Neuronal stem cell (in vitro differentiated cells): ENCODE measurements around the gene ARF1.
A peak's percentile ranks its signal among the peaks of the same experiment; 100 is the strongest.

Source experiments
- DNase-seq: peaks from one replicate; pipeline ENCODE4 v3.0.0-alpha.2; 2013; ENCODE audit warnings: low spot score
- H2AFZ ChIP-seq: one replicate; pipeline ENCODE4 v1.6.1; 2013; ENCODE audit warnings: mild to moderate bottlenecking, low read length, inconsistent platforms
- H2AK5ac ChIP-seq: 2 replicates; pipeline ENCODE4 v1.6.1; 2013; ENCODE audit warnings: low read depth, mild to moderate bottlenecking, inconsistent platforms, low read length, moderate library complexity, mixed read lengths
- H2BK120ac ChIP-seq: 2 replicates; pipeline ENCODE4 v1.6.1; 2013; ENCODE audit warnings: low read depth, mild to moderate bottlenecking, inconsistent platforms, low read length, moderate library complexity, mixed read lengths
- H2BK12ac ChIP-seq: one replicate; pipeline ENCODE4 v1.6.1; 2013; ENCODE audit warnings: low read length, inconsistent platforms
- H2BK15ac ChIP-seq: 2 replicates; pipeline ENCODE4 v1.6.1; 2013; ENCODE audit warnings: mild to moderate bottlenecking, low read length, inconsistent platforms, mixed read lengths
- H2BK5ac ChIP-seq: one replicate; pipeline ENCODE4 v1.6.1; 2013; ENCODE audit warnings: inconsistent platforms, mild to moderate bottlenecking, low read length, moderate library complexity
- H3K14ac ChIP-seq: one replicate; pipeline ENCODE4 v1.6.1; 2013; ENCODE audit warnings: low read length, inconsistent platforms
- H3K18ac ChIP-seq: 2 replicates; pipeline ENCODE4 v1.6.1; 2013; ENCODE audit warnings: low read length, inconsistent platforms
- H3K23ac ChIP-seq: 2 replicates; pipeline ENCODE4 v1.6.1; 2013; ENCODE audit warnings: low read depth, mild to moderate bottlenecking, mixed read lengths, low read length, inconsistent platforms; ENCODE audit not compliant: poor library complexity
- H3K27ac ChIP-seq: replicated peaks from 3 replicates; pipeline ENCODE4 v1.5.1; 2013; ENCODE audit warnings: low read length, inconsistent platforms
- H3K27me3 ChIP-seq, 3 experiments: 2 replicates each; pipeline ENCODE4 v1.6.1; 2013; ENCODE audit warnings: low read length in 3 of 3, mild to moderate bottlenecking in 2 of 3, inconsistent platforms in 1 of 3, low read depth in 1 of 3, mixed read lengths in 1 of 3, moderate library complexity in 1 of 3; ENCODE audit not compliant: control insufficient read depth in 3 of 3, insufficient read depth in 3 of 3
- H3K36me3 ChIP-seq, 2 donors: replicated peaks in 1 of 2; 2 replicates each; pipeline ENCODE4 v1.6.1; 2013; ENCODE audit warnings: low read length in 2 of 2; ENCODE audit not compliant: control insufficient read depth in 2 of 2, insufficient read depth in 2 of 2
- H3K4ac ChIP-seq: 2 replicates; pipeline ENCODE4 v1.6.1; 2013; ENCODE audit warnings: inconsistent platforms, mild to moderate bottlenecking, low read length, moderate library complexity
- H3K4me1 ChIP-seq, 2 donors: 1 replicate in 1 of 2; 2 replicates in 1 of 2; pipeline ENCODE4 v1.6.1; 2013; ENCODE audit warnings: low read length in 2 of 2, low read depth in 1 of 2; ENCODE audit not compliant: control insufficient read depth in 2 of 2, insufficient read depth in 1 of 2
- H3K4me2 ChIP-seq: one replicate; pipeline ENCODE4 v1.6.1; 2013; ENCODE audit warnings: mild to moderate bottlenecking, low read length, inconsistent platforms; ENCODE audit not compliant: insufficient read depth, poor library complexity, severe bottlenecking
- H3K4me3 ChIP-seq, 2 donors: 2 replicates each; pipeline ENCODE4 v1.5.1; 2013; ENCODE audit warnings: low read length in 2 of 2, mild to moderate bottlenecking in 2 of 2, inconsistent platforms in 1 of 2, moderate library complexity in 1 of 2
- H3K79me1 ChIP-seq: one replicate; pipeline ENCODE4 v1.6.1; 2013; ENCODE audit warnings: low read depth, mild to moderate bottlenecking, inconsistent platforms, low read length, moderate library complexity
- H3K9ac ChIP-seq: one replicate; pipeline ENCODE4 v1.6.1; 2013; ENCODE audit warnings: mild to moderate bottlenecking, low read depth, low read length, inconsistent platforms; ENCODE audit not compliant: poor library complexity
- H3K9me3 ChIP-seq, 2 donors: replicated peaks in 1 of 2; 2 replicates each; pipeline versions ENCODE3 to v1.6.1; 2013; ENCODE audit warnings: low read length in 2 of 2, mild to moderate bottlenecking in 2 of 2, inconsistent platforms in 1 of 2, low read depth in 1 of 2, mixed read lengths in 1 of 2, moderate library complexity in 1 of 2; ENCODE audit not compliant: control insufficient read depth in 2 of 2, insufficient read depth in 1 of 2
- H4K8ac ChIP-seq: one replicate; pipeline ENCODE4 v1.6.1; 2013; ENCODE audit warnings: low read depth, mild to moderate bottlenecking, inconsistent platforms, low read length, moderate library complexity
- H4K91ac ChIP-seq: one replicate; pipeline ENCODE4 v1.6.1; 2013; ENCODE audit warnings: low read length, low read depth, mild to moderate bottlenecking, inconsistent platforms; ENCODE audit not compliant: poor library complexity
- WGBS, 2 donors: extraction: QIAGEN DNeasy Blood & Tissue Kit; methylation state at CpG; one replicate each; pipeline ENCODE4 v1.1.7; 2013; ENCODE audit warnings: missing lambda C conversion rate in 2 of 2, mixed read lengths in 1 of 2; ENCODE audit not compliant: insufficient read length in 2 of 2, insufficient replicate concordance in 1 of 2; ENCODE audit errors: extremely low coverage in 2 of 2; 5-methylcytosine and 5-hydroxymethylcytosine counted together

Gene ARF1

DNA sequence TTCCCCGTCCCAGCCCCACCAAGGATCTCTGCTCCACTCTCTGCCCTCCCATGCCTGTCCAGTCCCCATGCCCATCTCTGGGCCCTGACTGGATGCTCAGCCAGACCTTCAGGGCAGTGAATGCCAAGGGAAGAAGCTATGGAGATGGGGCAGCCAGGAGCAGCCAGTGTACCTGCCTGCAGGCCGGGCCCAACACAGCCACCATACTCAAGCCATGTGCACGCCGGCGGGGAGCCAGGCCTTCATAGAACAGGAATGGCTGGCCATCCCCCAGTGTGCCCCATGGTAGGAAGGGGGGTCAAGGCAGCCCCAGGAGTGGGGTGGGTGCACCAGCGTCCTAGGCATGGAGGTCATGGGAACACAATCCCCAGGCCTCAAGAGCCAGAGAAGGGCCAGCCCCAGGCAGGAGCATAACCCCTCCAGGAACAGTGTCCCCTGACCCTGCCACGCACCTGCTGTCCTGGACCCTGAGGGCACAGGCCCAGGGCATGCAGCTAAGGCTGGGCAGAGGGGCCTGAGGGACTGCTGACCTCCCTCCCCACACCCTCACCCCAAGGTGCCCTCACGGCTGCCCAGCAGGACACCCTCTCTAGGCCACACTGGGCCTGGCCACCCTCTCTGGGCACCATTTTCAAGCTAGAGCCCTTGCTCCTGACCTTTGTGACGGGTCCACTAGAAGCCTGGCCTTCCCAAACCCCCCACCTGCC lies 20.3 kb upstream of the ARF1 start:
- H3K36me3 ChIP-seq, result no peaks in the 10 kb centered on the region
- peak overlapping the region; percentile 39 for H3K23ac ChIP-seq
- H3K79me1 ChIP-seq, result peaks cover 2% of the 10 kb centered on the region
- H2BK12ac ChIP-seq, result peak overlapping the region; percentile 41
- peaks cover 7 to 89% (median 52%) of the 10 kb centered on the region in 3 experiments for H3K27me3 ChIP-seq
- peaks cover 0 to 3% of the 10 kb centered on the region in 2 donors for H3K4me1 ChIP-seq
- no CpG with 5 or more reads among the region's 9 CpGs for WGBS, 2 donors
- peak overlapping the region; percentile 67 for H3K4ac ChIP-seq
- H2BK15ac ChIP-seq, result peak overlapping the region; percentile 87
- H2AK5ac ChIP-seq, result peak overlapping the region; percentile 53
- no peak overlapping the region for H3K27ac ChIP-seq
- H2BK5ac ChIP-seq, result no peak overlapping the region
- no peak overlapping the region for H4K91ac ChIP-seq
- H4K8ac ChIP-seq, result no peak overlapping the region
- H3K4me3 ChIP-seq, result peak overlapping the region in 1 of 2 donors; percentile 18
- no peak overlapping the region for H2BK120ac ChIP-seq
- no peak overlapping the region for H2AFZ ChIP-seq
- no peak overlapping the region for H3K14ac ChIP-seq
- no peak for DNase-seq
- H3K18ac ChIP-seq, result peak overlapping the region; percentile 85
- H3K9ac ChIP-seq, result no peak overlapping the region
- H3K4me2 ChIP-seq, result no peak overlapping the region
- H3K9me3 ChIP-seq, result peaks cover 8 to 12% of the 10 kb centered on the region in 2 donors

DNA sequence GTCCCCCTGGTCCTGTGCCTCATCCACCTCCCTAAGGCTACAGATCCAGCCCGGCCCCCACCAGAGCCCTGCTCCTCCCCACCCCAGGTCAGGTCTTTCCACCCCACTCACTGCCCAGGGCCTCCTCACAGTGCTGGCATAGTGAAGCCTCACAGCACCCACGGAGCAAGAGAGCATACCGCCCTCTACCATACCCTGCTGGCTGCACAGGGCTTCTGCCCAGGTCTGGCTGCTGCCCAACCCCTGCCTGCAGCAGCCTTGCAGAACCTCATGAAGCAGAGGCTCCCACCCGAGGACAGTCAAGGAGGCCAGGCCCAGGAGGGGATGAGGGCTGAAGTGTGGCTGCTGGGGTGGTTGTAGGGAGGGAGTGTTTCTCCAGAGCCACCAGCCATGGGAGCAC lies 19.7 kb upstream of the ARF1 start:
- Histone ChIP-seq H3K4me3 (no peak overlapping the region), H2BK120ac (no peak overlapping the region), H2BK12ac (no peak overlapping the region), H3K27me3 (peaks cover 7 to 88% (median 53%) of the 10 kb centered on the region in 3 experiments), H3K27ac (no peak overlapping the region), H4K91ac (no peak overlapping the region), H3K14ac (peak overlapping the region; percentile 23), H3K4me2 (no peak overlapping the region), H3K4me1 (peaks cover 0 to 3% of the 10 kb centered on the region in 2 donors), H3K36me3 (no peaks in the 10 kb centered on the region), H3K4ac (no peak overlapping the region), H2AK5ac (peak overlapping the region; percentile 53), H2AFZ (no peak overlapping the region), H3K18ac (peak overlapping the region; percentile 85), H3K79me1 (peaks cover 2% of the 10 kb centered on the region), H3K9ac (no peak overlapping the region), H2BK15ac (no peak overlapping the region), H2BK5ac (no peak overlapping the region), H3K23ac (peak overlapping the region; percentile 39), H4K8ac (no peak overlapping the region), H3K9me3 (peaks cover 8 to 12% of the 10 kb centered on the region in 2 donors)
- no peak for DNase-seq
- no CpG with 5 or more reads among the region's 4 CpGs for WGBS, 2 donors

DNA sequence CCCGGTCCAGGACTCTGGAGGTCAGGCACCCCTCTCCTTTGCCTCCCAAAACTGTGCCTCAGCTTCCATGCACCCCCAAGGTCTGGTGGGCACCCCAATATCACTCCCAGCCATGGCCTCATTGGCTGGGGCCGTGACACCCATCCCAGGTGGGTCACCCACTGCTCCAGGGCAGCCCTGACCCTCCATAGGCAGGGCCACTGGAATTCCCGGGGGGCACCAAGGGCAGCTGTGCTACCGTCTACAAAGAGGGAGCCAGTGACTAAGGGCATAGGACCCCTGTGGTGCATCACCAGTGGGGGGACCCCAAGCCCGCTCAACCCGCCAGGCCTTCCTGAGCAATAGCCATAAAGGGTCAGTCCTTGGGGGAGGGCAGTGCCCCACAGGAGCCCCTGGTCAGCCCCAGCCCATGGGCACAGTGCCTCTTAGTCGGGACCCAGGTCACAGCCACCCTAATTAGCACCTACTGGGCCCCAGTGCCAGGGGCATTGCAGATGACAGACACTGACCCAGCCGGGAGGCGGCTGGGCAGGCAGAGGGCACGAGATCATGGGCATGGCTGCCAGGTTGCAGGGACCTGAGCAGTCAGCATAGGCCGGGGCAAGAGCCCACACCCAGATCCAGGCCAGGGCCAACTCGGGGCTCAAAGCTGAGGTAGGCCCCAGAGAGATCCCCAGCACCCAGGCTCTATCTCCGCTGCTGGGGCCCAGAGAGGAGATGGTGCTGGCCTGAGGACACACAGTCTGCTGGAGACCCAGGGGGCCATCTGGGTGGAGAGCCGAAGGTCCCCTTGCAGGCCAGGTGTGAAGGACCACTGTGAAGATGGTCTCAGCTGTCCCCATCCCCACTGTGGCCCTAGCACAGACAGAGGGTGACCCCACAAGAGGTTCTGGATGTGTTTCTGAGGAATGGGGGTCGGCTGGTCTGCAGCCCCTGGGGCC lies 19.0 kb upstream of the ARF1 start:
- Histone ChIP-seq H2AK5ac (peak overlapping the region; percentile 53), H3K23ac (no peak overlapping the region), H3K4me2 (no peak overlapping the region), H2BK5ac (no peak overlapping the region), H3K9ac (no peak overlapping the region), H2AFZ (no peak overlapping the region), H3K14ac (peak overlapping the region; percentile 40), H3K18ac (peak overlapping the region; percentile 49), H3K4ac (no peak overlapping the region), H3K27me3 (peaks cover 9 to 88% (median 54%) of the 10 kb centered on the region in 3 experiments), H4K8ac (no peak overlapping the region), H3K79me1 (peaks cover 2% of the 10 kb centered on the region), H3K9me3 (peaks cover 5 to 8% of the 10 kb centered on the region in 2 donors), H2BK120ac (no peak overlapping the region), H3K4me1 (peaks cover 0 to 3% of the 10 kb centered on the region in 2 donors), H2BK12ac (no peak overlapping the region), H4K91ac (no peak overlapping the region), H3K27ac (no peak overlapping the region), H3K36me3 (no peaks in the 10 kb centered on the region), H2BK15ac (no peak overlapping the region), H3K4me3 (no peak overlapping the region)
- no peak for DNase-seq
- WGBS, 2 donors, result no CpG with 5 or more reads among the region's 15 CpGs

DNA sequence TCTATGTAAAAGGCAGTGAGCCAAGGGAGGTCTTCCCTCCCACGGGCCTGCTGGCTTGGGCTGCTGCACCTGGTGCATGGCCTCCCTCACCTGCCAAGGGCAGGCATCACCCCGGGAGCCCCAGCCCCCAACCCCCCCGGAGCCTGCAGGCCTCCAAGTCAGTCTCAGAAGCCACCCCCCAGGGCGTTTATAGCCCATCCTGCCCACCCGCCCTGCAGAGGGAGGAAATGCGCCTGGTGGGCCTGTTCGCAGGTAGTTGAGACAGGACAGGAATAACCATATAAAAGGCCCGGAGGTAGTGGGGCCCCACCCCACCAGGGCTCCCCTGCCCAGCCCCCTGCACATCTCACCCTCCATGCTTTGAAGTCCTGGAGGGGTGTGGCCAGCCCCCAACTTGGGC lies 18.2 kb upstream of the ARF1 start:
- H3K4me2 ChIP-seq, result no peak overlapping the region

More for the DNA sequence above, 18.2 kb upstream of the ARF1 start:
- Histone ChIP-seq H2AK5ac (no peak overlapping the region), H3K4me3 (no peak overlapping the region), H2BK15ac (peak overlapping the region; percentile 26), H3K36me3 (no peaks in the 10 kb centered on the region), H3K23ac (no peak overlapping the region), H2BK120ac (no peak overlapping the region), H3K9ac (no peak overlapping the region), H3K4ac (no peak overlapping the region), H4K91ac (no peak overlapping the region), H3K14ac (no peak overlapping the region), H2BK12ac (no peak overlapping the region), H3K18ac (no peak overlapping the region), H2AFZ (no peak overlapping the region), H3K9me3 (peaks cover 0 to 2% of the 10 kb centered on the region in 2 donors), H3K79me1 (no peaks in the 10 kb centered on the region), H3K4me1 (peaks cover 0 to 3% of the 10 kb centered on the region in 2 donors), H2BK5ac (no peak overlapping the region), H3K27me3 (peaks cover 6 to 87% (median 54%) of the 10 kb centered on the region in 3 experiments), H3K27ac (no peak overlapping the region), H4K8ac (no peak overlapping the region)
- DNase-seq, result no peak
- WGBS, 2 donors, result no CpG with 5 or more reads among the region's 8 CpGs
